ENCODE results near the gene FXYD1.
"Not testable (repeated sequence)": the region's sequence is repeated elsewhere in the genome, so short reads cannot be mapped to it uniquely, and the experiment has no call there.

FXYD1 gene

GRCh38 chr19:35122687-35123551 is 15.7 kb upstream of the FXYD1 start:
- no peak overlapping the region for H3K4me3 ChIP-seq (ENCODE audit: low read depth, low read length)
- no peak for DNase-seq (ENCODE audit: low read depth)

GRCh38 chr19:35123573-35123972 is 15.1 kb upstream of the FXYD1 start:
- no peak overlapping the region for H3K4me3 ChIP-seq (ENCODE audit: low read depth, low read length)
- no peak for DNase-seq (ENCODE audit: low read depth)

GRCh38 chr19:35124098-35125060 is 14.2 kb upstream of the FXYD1 start:
- H3K4me3 ChIP-seq (ENCODE audit: low read depth, low read length), result peak overlapping the region; percentile 65
- DNase-seq (ENCODE audit: low read depth), result peak; percentile 71

- no peak overlapping the region for H3K4me3 ChIP-seq (ENCODE audit: low read depth, low read length)
- DNase-seq (ENCODE audit: low read depth), result no peak
These were observed 13.3 kb upstream of the FXYD1 start for GRCh38 chr19:35125270-35125717.

GRCh38 chr19:35125749-35126623 is 12.6 kb upstream of the FXYD1 start:
- no peak for DNase-seq (ENCODE audit: low read depth)
- no peak overlapping the region for H3K4me3 ChIP-seq (ENCODE audit: low read depth, low read length)

GRCh38 chr19:35126624-35126959 is 12.0 kb upstream of the FXYD1 start:
- no peak for DNase-seq (ENCODE audit: low read depth)
- no peak overlapping the region for H3K4me3 ChIP-seq (ENCODE audit: low read depth, low read length)

GRCh38 chr19:35127871-35128270 is 10.8 kb upstream of the FXYD1 start:
- no peak overlapping the region for H3K4me3 ChIP-seq (ENCODE audit: low read depth, low read length)
- no peak for DNase-seq (ENCODE audit: low read depth)

GRCh38 chr19:35128398-35129057 is 10.1 kb upstream of the FXYD1 start:
- no peak for DNase-seq (ENCODE audit: low read depth)
- no peak overlapping the region for H3K4me3 ChIP-seq (ENCODE audit: low read depth, low read length)

- DNase-seq (ENCODE audit: low read depth), result not testable (repeated sequence)
These were observed 8.8 kb upstream of the FXYD1 start for GRCh38 chr19:35129724-35130274.

GRCh38 chr19:35130761-35131720 is 7.6 kb upstream of the FXYD1 start:
- no peak for DNase-seq (ENCODE audit: low read depth)
- no peak overlapping the region for H3K4me3 ChIP-seq (ENCODE audit: low read depth, low read length)

More at GRCh38 chr19:35129724-35130274, 8.8 kb upstream of the FXYD1 start:
- not testable (repeated sequence) for H3K4me3 ChIP-seq (ENCODE audit: low read depth, low read length)

- DNase-seq (ENCODE audit: low read depth), result no peak
- no peak overlapping the region for H3K4me3 ChIP-seq (ENCODE audit: low read depth, low read length)
These were observed 6.4 kb upstream of the FXYD1 start for GRCh38 chr19:35132254-35132653.

GRCh38 chr19:35133826-35134225 is 4.8 kb upstream of the FXYD1 start:
- DNase-seq (ENCODE audit: low read depth), result no peak
- no peak overlapping the region for H3K4me3 ChIP-seq (ENCODE audit: low read depth, low read length)

- DNase-seq (ENCODE audit: low read depth), result no peak
These were observed 3.9 kb upstream of the FXYD1 start, which contains the start of gene LGI4 for GRCh38 chr19:35134601-35135242. Gene LGI4 (minus strand): TSS chr19:35135059. CDS start chr19:35134680, 379 bp downstream.

GRCh38 chr19:35135389-35135909 is 3.2 kb upstream of the FXYD1 start:
- no peak overlapping the region for H3K4me3 ChIP-seq (ENCODE audit: low read depth, low read length)
- no peak for DNase-seq (ENCODE audit: low read depth)

More at GRCh38 chr19:35134601-35135242, 3.9 kb upstream of the FXYD1 start, which contains the start of gene LGI4:
- H3K4me3 ChIP-seq (ENCODE audit: low read depth, low read length), result no peak within 1 kb of the TSS

GRCh38 chr19:35136231-35136630 is 2.4 kb upstream of the FXYD1 start:
- DNase-seq (ENCODE audit: low read depth), result no peak
- no peak overlapping the region for H3K4me3 ChIP-seq (ENCODE audit: low read depth, low read length)

- no peak for DNase-seq (ENCODE audit: low read depth)
These were observed 1.5 kb upstream of the FXYD1 start for GRCh38 chr19:35136977-35137702.

More at GRCh38 chr19:35136977-35137702, 1.5 kb upstream of the FXYD1 start:
- no peak overlapping the region for H3K4me3 ChIP-seq (ENCODE audit: low read depth, low read length)
